Activated T-cell treated with anti-CD3 and anti-CD28 coated beads for 4 hours (primary cell): ENCODE data around the gene SKIDA1.
A peak's percentile ranks its signal among the peaks of the same experiment; 100 is the strongest.

ENCODE experiments used
- DNase-seq: peaks from one replicate; pipeline ENCODE4 v3.0.0-alpha.2; 2020

The SKIDA1 gene

GRCh38 chr10:21499701-21500577, 25.5 kb downstream of the SKIDA1 start:
- DNase-seq = no peak

GRCh38 chr10:21498986-21499385, 26.5 kb downstream of the SKIDA1 start:
- no peak for DNase-seq

- DNase-seq = no peak
Measured at GRCh38 chr10:21498377-21498776, 27.1 kb downstream of the SKIDA1 start.

GRCh38 chr10:21497177-21497807, 28.2 kb downstream of the SKIDA1 start:
- no peak for DNase-seq

- DNase-seq = no peak
Measured at GRCh38 chr10:21496343-21497176, 28.9 kb downstream of the SKIDA1 start.

- peak; percentile 87 for DNase-seq
Measured at GRCh38 chr10:21495752-21496342, 29.6 kb downstream of the SKIDA1 start.

GRCh38 chr10:21495002-21495751, 30.3 kb downstream of the SKIDA1 start:
- DNase-seq = no peak

- DNase-seq = no peak
Measured at GRCh38 chr10:21494191-21495001, 31.1 kb downstream of the SKIDA1 start.

- no peak for DNase-seq
Measured at GRCh38 chr10:21493784-21494183, 31.7 kb downstream of the SKIDA1 start.

GRCh38 chr10:21492421-21492820, 33.1 kb downstream of the SKIDA1 start:
- DNase-seq = no peak

GRCh38 chr10:21490711-21491105, 34.8 kb downstream of the SKIDA1 start:
- DNase-seq = no peak

- DNase-seq = no peak
Measured at GRCh38 chr10:21490028-21490710, 35.3 kb downstream of the SKIDA1 start.

- DNase-seq = no peak
Measured at GRCh38 chr10:21488957-21489446, 36.5 kb downstream of the SKIDA1 start.

GRCh38 chr10:21488246-21488956, 37.1 kb downstream of the SKIDA1 start:
- no peak for DNase-seq

GRCh38 chr10:21487416-21488180, 37.9 kb downstream of the SKIDA1 start:
- no peak for DNase-seq

GRCh38 chr10:21482821-21483220, 42.7 kb downstream of the SKIDA1 start:
- DNase-seq = no peak

- DNase-seq = no peak
Measured at GRCh38 chr10:21481407-21481806, 44.1 kb downstream of the SKIDA1 start.

GRCh38 chr10:21479570-21480315, 45.7 kb downstream of the SKIDA1 start:
- no peak for DNase-seq
